Testis (tissue), 3 donors: ENCODE results near the gene TSSC4. TPM values are rescaled to one million over a fixed set of nuclear protein-coding genes. Genes with fewer than 3 reads are reported as not detected.

Experiments used
- DNase-seq: peaks from one replicate; pipeline ENCODE4 v3.0.0-alpha.2; 2019
- H3K27ac ChIP-seq, 2 donors: fragments of 200-600 bp; sonication (generic); one replicate each; pipeline ENCODE4 v1.5.1; 2019
- H3K27me3 ChIP-seq: fragments of 200-600 bp; sonication (generic); one replicate; pipeline ENCODE4 v1.5.1; 2019
- H3K36me3 ChIP-seq: fragments of 200-600 bp; sonication (generic); one replicate; pipeline ENCODE4 v1.5.1; 2017; ENCODE audit warnings: low read depth; ENCODE audit errors: missing control alignments
- H3K4me1 ChIP-seq: fragments of 200-600 bp; sonication (generic); one replicate; pipeline ENCODE4 v1.5.1; 2019
- H3K4me3 ChIP-seq, 2 donors: fragments of 200-600 bp; sonication (generic); one replicate each; pipeline ENCODE4 v1.5.1; 2017 to 2019
- H3K9me3 ChIP-seq: fragments of 200-600 bp; sonication (generic); one replicate; pipeline ENCODE4 v1.5.1; 2017
- POLR2A ChIP-seq: fragments of 450-650 bp; IDR thresholded peaks from one replicate; pipeline ENCODE4 v1.6.1; 2017; ENCODE audit warnings: antibody characterized with exemption, mild to moderate bottlenecking, moderate library complexity
- WGBS, 2 donors: methylation state at CpG; one replicate each; pipeline ENCODE4 v1.1.5; 2018; 5-methylcytosine and 5-hydroxymethylcytosine counted together
- intact Hi-C: fragments of 100-400 bp; cut with DNase I; formaldehyde crosslinking; loops from one replicate; pipeline ENCODE4 v1.15.1; 2023; ENCODE audit warnings: low total_unique reads
- polyA plus RNA-seq: library from polyadenylated mRNA; stranded (reverse); fragments of 350-450 nt; fragmentation: Illumina TruSeq; extraction: RNeasy Lipid Tissue Mini Kit (QIAGEN cat#74804); gene quantifications from one replicate; pipeline ENCODE4 v1.2.3, GENCODE V29; 2014; ENCODE audit warnings: low read depth, low replicate concordance; ENCODE audit not compliant: insufficient read depth
- total RNA-seq, 2 donors: library from RNA; depleted of rRNA; stranded (reverse); fragments of >200 nt; gene quantifications; one replicate each; pipeline ENCODE4 v1.2.3, GENCODE V29; 2016
- TF ChIP-seq, protein P1 (sequence below), 3 experiments: fragments of 450-650 bp in 2 of 3; fragments of 200-600 bp in 1 of 3; sonication (generic) in 1 of 3; IDR thresholded peaks; one replicate each; pipeline ENCODE4 v1.5.1; 2016 to 2019; ENCODE audit warnings: antibody characterized with exemption in 3 of 3, mild to moderate bottlenecking in 2 of 3, moderate library complexity in 1 of 3

Gene TSSC4
- total and polyA plus RNA-seq, 3 donors from 2014 or later: 87.4 to 133 (median 95.5) TPM

DNA sequence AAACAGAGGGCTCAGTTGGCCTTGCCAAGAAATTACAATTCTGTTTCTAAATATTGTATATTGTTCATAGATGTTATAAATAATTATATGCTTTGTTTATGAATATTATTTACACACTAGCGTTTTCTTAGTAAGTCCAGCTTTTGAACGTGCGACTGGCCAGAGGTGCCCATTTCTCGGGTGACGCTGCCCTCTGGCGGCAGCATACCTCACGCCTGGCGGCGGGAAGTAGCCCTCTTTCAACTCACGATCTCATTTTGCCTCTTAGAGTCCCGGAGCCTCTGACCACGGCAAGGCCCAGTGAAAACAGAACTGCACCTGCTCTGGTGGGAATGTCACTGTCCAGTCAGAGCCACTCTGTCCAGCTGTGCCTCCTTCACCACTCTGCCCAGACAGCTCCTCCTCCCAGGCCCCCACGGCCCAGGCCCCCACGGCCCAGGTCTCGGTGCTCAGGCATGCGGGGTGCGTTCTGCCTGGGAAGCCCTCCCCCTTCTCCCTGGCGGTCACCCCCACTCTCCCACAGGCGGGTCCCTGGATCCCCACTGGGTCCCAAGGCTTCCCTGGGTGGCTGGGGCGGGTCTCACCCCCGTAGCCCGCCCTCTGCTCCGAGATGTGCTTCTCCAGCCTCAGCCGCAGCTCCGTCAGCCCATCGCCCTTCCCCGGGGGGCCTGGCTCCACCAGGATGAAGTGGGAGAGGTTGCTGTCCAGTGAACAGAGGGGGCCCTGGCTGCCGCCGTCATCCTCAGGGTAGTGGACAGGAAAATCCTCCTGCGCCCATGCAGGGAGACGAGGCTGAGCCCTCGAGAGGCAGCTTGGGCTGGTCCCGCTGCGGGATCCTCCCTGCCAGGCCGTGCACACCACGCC, 19.3 kb downstream of the TSSC4 start:
- peaks cover 3% of the 10 kb centered on the region for H3K4me1 ChIP-seq
- H3K27me3 ChIP-seq: no peaks in the 10 kb centered on the region
- no peaks in the 10 kb centered on the region for H3K9me3 ChIP-seq
- TF ChIP-seq, protein P1, sequence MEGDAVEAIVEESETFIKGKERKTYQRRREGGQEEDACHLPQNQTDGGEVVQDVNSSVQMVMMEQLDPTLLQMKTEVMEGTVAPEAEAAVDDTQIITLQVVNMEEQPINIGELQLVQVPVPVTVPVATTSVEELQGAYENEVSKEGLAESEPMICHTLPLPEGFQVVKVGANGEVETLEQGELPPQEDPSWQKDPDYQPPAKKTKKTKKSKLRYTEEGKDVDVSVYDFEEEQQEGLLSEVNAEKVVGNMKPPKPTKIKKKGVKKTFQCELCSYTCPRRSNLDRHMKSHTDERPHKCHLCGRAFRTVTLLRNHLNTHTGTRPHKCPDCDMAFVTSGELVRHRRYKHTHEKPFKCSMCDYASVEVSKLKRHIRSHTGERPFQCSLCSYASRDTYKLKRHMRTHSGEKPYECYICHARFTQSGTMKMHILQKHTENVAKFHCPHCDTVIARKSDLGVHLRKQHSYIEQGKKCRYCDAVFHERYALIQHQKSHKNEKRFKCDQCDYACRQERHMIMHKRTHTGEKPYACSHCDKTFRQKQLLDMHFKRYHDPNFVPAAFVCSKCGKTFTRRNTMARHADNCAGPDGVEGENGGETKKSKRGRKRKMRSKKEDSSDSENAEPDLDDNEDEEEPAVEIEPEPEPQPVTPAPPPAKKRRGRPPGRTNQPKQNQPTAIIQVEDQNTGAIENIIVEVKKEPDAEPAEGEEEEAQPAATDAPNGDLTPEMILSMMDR (IDR thresholded peaks at IDR 0.05): peak; percentile 69 to 89 (median 88)
- TF ChIP-seq POLR2A: no peak
- DNase-seq: peak; percentile 84
- H3K36me3 ChIP-seq: no peaks in the 10 kb centered on the region
- WGBS, 2 donors: 53 to 57% methylated on average over 21 to 35 of the region's 36 CpGs
- no peak overlapping the region for H3K4me3 ChIP-seq
- intact Hi-C loops: loop anchor here (5.0 to 10.0 kb wide), 3 partner anchors 113 to 475 kb away; no protein-coding TSS in a partner anchor
- no peak overlapping the region for H3K27ac ChIP-seq

DNA sequence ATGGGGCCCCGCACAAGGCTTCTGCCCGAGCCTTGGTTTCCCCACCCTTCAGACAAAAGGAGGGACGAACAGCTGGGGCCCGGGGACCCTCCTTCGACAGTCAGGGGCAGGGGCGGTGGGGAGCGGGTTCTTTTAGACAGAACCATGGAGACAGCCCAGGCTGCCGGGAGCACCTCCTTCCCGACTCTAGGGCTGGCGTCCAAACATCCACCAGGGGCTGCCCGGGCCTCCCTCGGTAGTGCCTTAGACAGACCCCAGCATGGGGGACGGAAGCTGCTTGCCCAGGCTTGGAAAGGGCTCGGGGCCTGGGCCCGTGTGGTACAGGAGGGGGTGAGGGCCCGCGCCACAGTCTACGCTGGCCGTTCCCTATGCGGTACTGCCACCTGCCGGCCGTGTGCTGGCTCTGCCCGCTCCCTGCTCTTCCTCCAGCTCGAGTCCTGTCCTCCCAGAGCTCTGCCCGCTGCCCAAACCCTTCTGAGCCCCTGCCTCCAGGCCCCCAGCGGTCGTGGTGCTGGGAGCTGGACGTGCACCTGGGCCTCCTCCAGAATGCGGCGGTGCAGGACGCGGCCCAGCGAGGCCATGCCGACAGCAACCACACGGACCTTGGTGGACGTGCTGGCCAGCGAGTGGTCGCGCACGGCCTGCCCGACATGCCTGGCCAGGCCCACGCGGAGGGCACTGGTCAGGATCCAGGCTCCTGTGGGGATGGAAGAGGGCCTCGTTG, 20.1 kb downstream of the TSSC4 start:
- Histone ChIP-seq H3K4me3 (no peak overlapping the region), H3K4me1 (peaks cover 3% of the 10 kb centered on the region), H3K27me3 (no peaks in the 10 kb centered on the region), H3K36me3 (no peaks in the 10 kb centered on the region), H3K9me3 (no peaks in the 10 kb centered on the region), H3K27ac (no peak overlapping the region)
- DNase-seq: peak; percentile 71
- 20 to 33% methylated on average over 4 to 41 of the region's 44 CpGs for WGBS, 2 donors
- intact Hi-C loops: loop anchor here (5.0 to 10.0 kb wide), 2 partner anchors 223 to 474 kb away; no protein-coding TSS in a partner anchor
- no peak for TF ChIP-seq POLR2A
- TF ChIP-seq, protein P1 (IDR thresholded peaks at IDR 0.05): peak; percentile 80 to 89 (median 89)

DNA sequence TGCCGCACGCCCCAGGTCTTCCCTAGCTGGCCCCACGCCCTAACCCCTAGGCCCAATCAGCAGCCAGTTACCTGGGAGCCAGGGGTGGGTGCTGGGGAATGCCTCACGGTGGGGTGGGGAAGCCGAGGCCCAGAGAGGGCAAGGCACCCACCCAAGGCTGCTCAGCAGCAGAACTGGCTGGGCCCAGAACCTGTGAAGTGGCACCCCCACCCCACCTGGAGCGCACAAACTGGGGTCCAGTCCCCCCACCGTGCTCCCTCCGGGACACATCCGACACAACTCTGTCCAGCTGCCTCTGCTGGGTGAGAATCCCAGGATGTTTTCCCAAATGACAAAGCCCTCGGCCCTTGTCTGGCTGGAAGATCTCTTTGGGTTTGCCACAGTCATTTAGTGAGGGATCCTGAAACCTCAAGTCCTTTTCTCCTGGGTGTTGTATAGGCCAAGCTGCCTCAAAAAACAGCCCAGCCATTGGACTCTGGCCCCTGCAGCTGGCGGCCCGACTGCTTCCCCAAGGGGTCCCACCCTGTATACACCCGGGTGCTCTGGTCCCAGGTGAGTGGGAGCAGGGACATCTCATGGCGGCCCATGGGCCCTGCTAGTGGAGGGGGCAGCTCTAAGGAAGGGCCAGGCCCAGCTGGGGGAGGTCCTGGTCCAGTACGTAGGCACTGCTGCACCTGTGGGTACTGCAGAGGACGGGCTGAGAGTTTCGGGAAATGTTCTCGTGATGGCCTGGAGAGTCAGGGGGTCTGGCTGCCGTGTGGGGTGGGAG, 20.9 kb downstream of the TSSC4 start:
- Histone ChIP-seq H3K27ac (no peak overlapping the region), H3K4me1 (peaks cover 3% of the 10 kb centered on the region), H3K36me3 (no peaks in the 10 kb centered on the region), H3K27me3 (no peaks in the 10 kb centered on the region), H3K9me3 (no peaks in the 10 kb centered on the region), H3K4me3 (no peak overlapping the region)
- DNase-seq: no peak
- WGBS, 2 donors: 82 to 83% methylated on average over 8 to 19 of the region's 19 CpGs
- intact Hi-C loops: loop anchor here (5.0 to 10.0 kb wide), 2 partner anchors 224 to 473 kb away; no protein-coding TSS in a partner anchor
- no peak for TF ChIP-seq POLR2A
- TF ChIP-seq, protein P1 (IDR thresholded peaks at IDR 0.05): no peak

DNA sequence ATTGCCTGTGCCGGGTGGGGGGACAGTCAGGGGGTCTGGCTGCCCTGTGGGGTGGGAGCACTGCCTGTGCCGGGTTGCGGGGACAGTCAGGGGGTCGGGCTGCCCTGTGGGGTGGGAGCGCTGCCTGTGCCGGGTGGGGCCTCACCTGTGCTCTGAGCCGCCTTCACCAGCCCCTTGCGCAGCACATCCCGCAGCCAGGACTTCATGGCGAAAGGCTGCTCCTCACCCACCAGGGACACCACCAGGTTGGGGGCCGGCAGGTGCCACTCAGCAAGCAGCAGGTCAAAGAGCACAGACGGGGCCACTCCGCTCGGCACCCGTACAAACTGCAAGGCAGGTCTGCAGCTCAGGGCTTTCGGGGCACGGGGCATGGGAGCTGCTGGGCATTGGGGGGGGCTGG, 21.4 kb downstream of the TSSC4 start:
- Histone ChIP-seq H3K36me3 (no peaks in the 10 kb centered on the region), H3K27me3 (no peaks in the 10 kb centered on the region), H3K4me3 (no peak overlapping the region), H3K4me1 (peaks cover 3% of the 10 kb centered on the region), H3K27ac (no peak overlapping the region), H3K9me3 (no peaks in the 10 kb centered on the region)
- intact Hi-C loops: loop anchor here (5.0 to 10.0 kb wide), 2 partner anchors 225 to 473 kb away; no protein-coding TSS in a partner anchor
- TF ChIP-seq, protein P1 (IDR thresholded peaks at IDR 0.05): no peak
- TF ChIP-seq POLR2A: no peak
- DNase-seq: no peak
- 85 to 88% methylated on average over 9 to 16 of the region's 17 CpGs for WGBS, 2 donors
